Peyer's patch (tissue), 4 donors: ENCODE data around the gene MRPS15.

ENCODE experiments used
- POLR2A ChIP-seq, 2 donors: fragments of 450-650 bp; IDR thresholded peaks; one replicate each; pipeline ENCODE4 v1.5.1; 2017; ENCODE audit warnings: antibody characterized with exemption in 2 of 2, mild to moderate bottlenecking in 2 of 2, moderate library complexity in 2 of 2
- TF ChIP-seq, protein P1 (sequence below), 6 experiments: fragments of 450-650 bp in 4 of 6; fragments of 200-600 bp in 2 of 6; sonication (generic) in 1 of 6; IDR thresholded peaks; one replicate each; pipeline ENCODE4 v1.5.1; 2017 to 2019; ENCODE audit warnings: antibody characterized with exemption in 6 of 6, mild to moderate bottlenecking in 3 of 6, moderate library complexity in 1 of 6

DNA sequence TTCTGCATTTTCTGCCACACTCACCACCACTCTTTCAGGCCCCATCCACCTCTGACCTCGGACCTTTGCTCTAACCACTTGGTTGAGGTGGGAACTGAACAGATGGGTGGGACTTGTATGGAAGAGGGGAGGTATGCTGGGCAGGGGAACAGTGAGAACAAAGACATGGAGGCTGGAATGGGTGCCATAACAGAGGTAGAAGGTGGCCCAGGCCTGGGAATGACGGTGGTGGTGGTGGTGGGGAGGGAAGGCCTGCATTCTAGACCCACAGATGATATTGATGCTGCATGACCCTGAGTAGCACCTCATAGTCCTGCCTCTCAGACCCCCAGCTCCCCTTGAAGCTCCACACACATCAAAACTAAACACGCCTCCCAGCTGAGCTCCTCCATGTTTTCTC, 23.7 kb upstream of the MRPS15 start:
- TF ChIP-seq, protein P1, sequence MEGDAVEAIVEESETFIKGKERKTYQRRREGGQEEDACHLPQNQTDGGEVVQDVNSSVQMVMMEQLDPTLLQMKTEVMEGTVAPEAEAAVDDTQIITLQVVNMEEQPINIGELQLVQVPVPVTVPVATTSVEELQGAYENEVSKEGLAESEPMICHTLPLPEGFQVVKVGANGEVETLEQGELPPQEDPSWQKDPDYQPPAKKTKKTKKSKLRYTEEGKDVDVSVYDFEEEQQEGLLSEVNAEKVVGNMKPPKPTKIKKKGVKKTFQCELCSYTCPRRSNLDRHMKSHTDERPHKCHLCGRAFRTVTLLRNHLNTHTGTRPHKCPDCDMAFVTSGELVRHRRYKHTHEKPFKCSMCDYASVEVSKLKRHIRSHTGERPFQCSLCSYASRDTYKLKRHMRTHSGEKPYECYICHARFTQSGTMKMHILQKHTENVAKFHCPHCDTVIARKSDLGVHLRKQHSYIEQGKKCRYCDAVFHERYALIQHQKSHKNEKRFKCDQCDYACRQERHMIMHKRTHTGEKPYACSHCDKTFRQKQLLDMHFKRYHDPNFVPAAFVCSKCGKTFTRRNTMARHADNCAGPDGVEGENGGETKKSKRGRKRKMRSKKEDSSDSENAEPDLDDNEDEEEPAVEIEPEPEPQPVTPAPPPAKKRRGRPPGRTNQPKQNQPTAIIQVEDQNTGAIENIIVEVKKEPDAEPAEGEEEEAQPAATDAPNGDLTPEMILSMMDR (IDR thresholded peaks at IDR 0.05): no peak
- TF ChIP-seq POLR2A (IDR thresholded peaks at IDR 0.05): no peak
